ENCODE results near the gene PHRF1. TPM values are rescaled to one million over a fixed set of nuclear protein-coding genes. Genes with fewer than 3 reads are reported as not detected.
"Not testable (repeated sequence)": the region's sequence is repeated elsewhere in the genome, so short reads cannot be mapped to it uniquely, and the experiment has no call there.

Gene PHRF1
- total and polyA plus RNA-seq, 9 donors = 13.1 to 23.1 (median 20.1) TPM

GRCh38 chr11:565921-566509 lies 10.3 kb upstream of the PHRF1 start:
- H3K27ac ChIP-seq (ENCODE audit: low read length) = no peak overlapping the region
- H3K4me3 ChIP-seq (ENCODE audit: low read length) = no peak overlapping the region

GRCh38 chr11:567011-567628 lies 9.2 kb upstream of the PHRF1 start:
- peaks cover 1% of the 10 kb centered on the region for H3K27me3 ChIP-seq (ENCODE audit: control insufficient read depth, insufficient read depth, low read length)
- H3K9me3 ChIP-seq (replicated peaks; ENCODE audit: control insufficient read depth, low read depth, low read length) = no peaks in the 10 kb centered on the region
- DNase-seq = peak; percentile 33
- peaks cover 21% of the 10 kb centered on the region for H3K4me1 ChIP-seq (ENCODE audit: control insufficient read depth, insufficient read depth, low read length)
- H3K4me3 ChIP-seq (ENCODE audit: low read length) = peak overlapping the region; percentile 51
- 87% methylated on average over 18 of the region's 18 CpGs for whole genome bisulfite sequencing (ENCODE audit: insufficient coverage)
- H3K27ac ChIP-seq (ENCODE audit: low read length) = peak overlapping the region; percentile 72
- no peaks in the 10 kb centered on the region for H3K36me3 ChIP-seq (ENCODE audit: control insufficient read depth, insufficient read depth, low read length)

More at GRCh38 chr11:565921-566509, 10.3 kb upstream of the PHRF1 start:
- Histone ChIP-seq H3K9me3 (replicated peaks; ENCODE audit: control insufficient read depth, low read depth, low read length) (no peaks in the 10 kb centered on the region), H3K36me3 (ENCODE audit: control insufficient read depth, insufficient read depth, low read length) (no peaks in the 10 kb centered on the region), H3K4me1 (ENCODE audit: control insufficient read depth, insufficient read depth, low read length) (peaks cover 29% of the 10 kb centered on the region), H3K27me3 (ENCODE audit: control insufficient read depth, insufficient read depth, low read length) (peaks cover 7% of the 10 kb centered on the region)
- WGBS (ENCODE audit: insufficient coverage) = 75% methylated on average over 12 of the region's 12 CpGs
- no peak for DNase-seq

GRCh38 chr11:567629-568292 lies 8.5 kb upstream of the PHRF1 start:
- Histone ChIP-seq H3K36me3 (ENCODE audit: control insufficient read depth, insufficient read depth, low read length) (no peaks in the 10 kb centered on the region), H3K9me3 (replicated peaks; ENCODE audit: control insufficient read depth, low read depth, low read length) (no peaks in the 10 kb centered on the region), H3K4me1 (ENCODE audit: control insufficient read depth, insufficient read depth, low read length) (peaks cover 21% of the 10 kb centered on the region), H3K27ac (ENCODE audit: low read length) (peak overlapping the region; percentile 72), H3K27me3 (ENCODE audit: control insufficient read depth, insufficient read depth, low read length) (no peaks in the 10 kb centered on the region), H3K4me3 (ENCODE audit: low read length) (peak overlapping the region; percentile 51)
- WGBS (ENCODE audit: insufficient coverage) = 13% methylated on average over 33 of the region's 41 CpGs
- no peak for DNase-seq

GRCh38 chr11:568306-569157 lies 7.7 kb upstream of the PHRF1 start:
- Histone ChIP-seq H3K4me3 (ENCODE audit: low read length) (peak overlapping the region; percentile 55), H3K27me3 (ENCODE audit: control insufficient read depth, insufficient read depth, low read length) (peaks cover 6% of the 10 kb centered on the region), H3K27ac (ENCODE audit: low read length) (peak overlapping the region; percentile 65), H3K4me1 (ENCODE audit: control insufficient read depth, insufficient read depth, low read length) (peaks cover 21% of the 10 kb centered on the region), H3K36me3 (ENCODE audit: control insufficient read depth, insufficient read depth, low read length) (no peaks in the 10 kb centered on the region), H3K9me3 (replicated peaks; ENCODE audit: control insufficient read depth, low read depth, low read length) (no peaks in the 10 kb centered on the region)
- DNase-seq = peak; percentile 98
- under 1% methylated on average over 123 of the region's 123 CpGs for WGBS (ENCODE audit: insufficient coverage)

- Histone ChIP-seq H3K4me1 (ENCODE audit: control insufficient read depth, insufficient read depth, low read length) (peaks cover 22% of the 10 kb centered on the region), H3K9me3 (replicated peaks; ENCODE audit: control insufficient read depth, low read depth, low read length) (no peaks in the 10 kb centered on the region), H3K27me3 (ENCODE audit: control insufficient read depth, insufficient read depth, low read length) (peaks cover 9% of the 10 kb centered on the region), H3K36me3 (ENCODE audit: control insufficient read depth, insufficient read depth, low read length) (no peaks in the 10 kb centered on the region), H3K4me3 (ENCODE audit: low read length) (peak overlapping the region; percentile 55), H3K27ac (ENCODE audit: low read length) (peak overlapping the region; percentile 65)
- peak; percentile 40 for DNase-seq
- WGBS (ENCODE audit: insufficient coverage) = 31% methylated on average over 36 of the region's 36 CpGs
Measured at GRCh38 chr11:569158-569885, 6.9 kb upstream of the PHRF1 start.

- peaks cover 28% of the 10 kb centered on the region for H3K4me1 ChIP-seq (ENCODE audit: control insufficient read depth, insufficient read depth, low read length)
- no peak overlapping the region for H3K4me3 ChIP-seq (ENCODE audit: low read length)
- H3K36me3 ChIP-seq (ENCODE audit: control insufficient read depth, insufficient read depth, low read length) = no peaks in the 10 kb centered on the region
- H3K27ac ChIP-seq (ENCODE audit: low read length) = no peak overlapping the region
- no peaks in the 10 kb centered on the region for H3K9me3 ChIP-seq (replicated peaks; ENCODE audit: control insufficient read depth, low read depth, low read length)
- peaks cover 22% of the 10 kb centered on the region for H3K27me3 ChIP-seq (ENCODE audit: control insufficient read depth, insufficient read depth, low read length)
- WGBS (ENCODE audit: insufficient coverage) = 66% methylated on average over 6 of the region's 8 CpGs
- no peak for DNase-seq
Measured at GRCh38 chr11:571802-572185, 4.5 kb upstream of the PHRF1 start.

GRCh38 chr11:573146-573759 lies 3.0 kb upstream of the PHRF1 start:
- Histone ChIP-seq H3K27me3 (ENCODE audit: control insufficient read depth, insufficient read depth, low read length) (peaks cover 22% of the 10 kb centered on the region), H3K4me3 (ENCODE audit: low read length) (no peak overlapping the region), H3K9me3 (replicated peaks; ENCODE audit: control insufficient read depth, low read depth, low read length) (no peaks in the 10 kb centered on the region), H3K27ac (ENCODE audit: low read length) (no peak overlapping the region), H3K36me3 (ENCODE audit: control insufficient read depth, insufficient read depth, low read length) (peaks cover 2% of the 10 kb centered on the region), H3K4me1 (ENCODE audit: control insufficient read depth, insufficient read depth, low read length) (peaks cover 32% of the 10 kb centered on the region)
- 89% methylated on average over 11 of the region's 16 CpGs for WGBS (ENCODE audit: insufficient coverage)
- no peak for DNase-seq

- peaks cover 37% of the 10 kb centered on the region for H3K4me1 ChIP-seq (ENCODE audit: control insufficient read depth, insufficient read depth, low read length)
- not testable (repeated sequence) for H3K27ac ChIP-seq (ENCODE audit: low read length); H3K36me3 ChIP-seq (ENCODE audit: control insufficient read depth, insufficient read depth, low read length); H3K4me3 ChIP-seq (ENCODE audit: low read length); H3K9me3 ChIP-seq (replicated peaks; ENCODE audit: control insufficient read depth, low read depth, low read length)
- 45% methylated on average over 8 of the region's 14 CpGs for WGBS (ENCODE audit: insufficient coverage)
- peak; percentile 19 for DNase-seq
- H3K27me3 ChIP-seq (ENCODE audit: control insufficient read depth, insufficient read depth, low read length) = peaks cover 22% of the 10 kb centered on the region
Measured at GRCh38 chr11:574031-574570, 2.2 kb upstream of the PHRF1 start.

- WGBS (ENCODE audit: insufficient coverage) = 18% methylated on average over 24 of the region's 25 CpGs
- H3K27ac ChIP-seq (ENCODE audit: low read length) = no peak overlapping the region
- H3K4me1 ChIP-seq (ENCODE audit: control insufficient read depth, insufficient read depth, low read length) = peaks cover 33% of the 10 kb centered on the region
- peak overlapping the region; percentile 58 for H3K4me3 ChIP-seq (ENCODE audit: low read length)
- peaks cover 2% of the 10 kb centered on the region for H3K36me3 ChIP-seq (ENCODE audit: control insufficient read depth, insufficient read depth, low read length)
- no peaks in the 10 kb centered on the region for H3K9me3 ChIP-seq (replicated peaks; ENCODE audit: control insufficient read depth, low read depth, low read length)
- peak; percentile 45 for DNase-seq
- H3K27me3 ChIP-seq (ENCODE audit: control insufficient read depth, insufficient read depth, low read length) = peaks cover 22% of the 10 kb centered on the region
Measured at GRCh38 chr11:574632-575312, 1.5 kb upstream of the PHRF1 start.

Measured in muscle of leg (tissue), 11 donors.